ENCODE results near the gene GALNTL6. TPM values are rescaled to one million over a fixed set of nuclear protein-coding genes. Genes with fewer than 3 reads are reported as not detected.

The GALNTL6 gene
- total and polyA plus RNA-seq, 2 of the 4 experiments (the other 2 are of a cell fraction) = under 0.01 TPM; not detected in 1

DNA sequence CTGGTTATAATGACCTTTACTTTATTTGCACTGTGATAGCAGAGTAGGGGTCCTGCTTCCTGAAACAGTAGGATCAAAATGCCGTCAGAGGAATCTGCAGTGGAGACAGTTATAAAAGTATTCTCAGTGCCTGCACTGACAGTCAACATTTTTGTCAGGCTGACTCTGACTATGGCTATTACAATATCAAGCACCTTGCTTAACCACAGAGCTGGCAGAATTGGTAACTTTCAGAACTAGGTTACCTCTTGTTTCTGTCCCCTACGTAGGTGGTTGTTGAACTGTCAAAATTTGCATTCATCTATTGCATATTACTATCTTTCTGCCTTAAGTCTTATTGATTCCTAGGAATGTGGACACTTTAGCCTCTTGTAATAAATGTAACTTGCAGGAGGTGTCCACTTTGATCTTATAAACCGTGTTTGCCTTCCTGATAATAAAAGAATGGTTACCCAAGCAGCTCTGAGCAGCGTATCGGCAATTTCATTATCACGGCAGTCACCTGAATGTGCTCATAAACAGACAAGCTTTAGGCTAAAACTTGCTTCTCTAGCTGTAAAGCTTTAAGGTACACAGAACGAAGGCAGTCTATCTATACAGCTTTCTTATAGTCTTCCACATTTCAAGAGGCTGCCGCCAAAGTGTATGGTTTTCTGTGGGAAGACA, 1002.4 kb downstream of the GALNTL6 start:
- Histone ChIP-seq H3K79me1 (ENCODE audit: low read depth in 1 of 2, low read length in 2 of 2) (no peaks in the 10 kb centered on the region), H3K18ac (ENCODE audit: low read depth, low read length) (no peak overlapping the region), H3K23ac (ENCODE audit: low read depth, low read length) (no peak overlapping the region), H2BK120ac (ENCODE audit: low read depth, low read length) (no peak overlapping the region), H4K5ac (ENCODE audit: low read depth, low read length) (no peak overlapping the region), H2AK9ac (replicated peaks; ENCODE audit: low read depth, low read length, poor library complexity) (no peak overlapping the region), H3K36me3 (ENCODE audit: control insufficient read depth, insufficient read depth, low read length) (no peaks in the 10 kb centered on the region), H3K14ac (replicated peaks; ENCODE audit: low read depth, low read length) (no peak overlapping the region), H4K8ac (ENCODE audit: low read depth in 2 of 2, low read length in 2 of 2) (no peak overlapping the region), H2BK20ac (ENCODE audit: low read depth, low read length) (no peak overlapping the region), H4K20me1 (ENCODE audit: insufficient read depth, low read length) (no peaks in the 10 kb centered on the region), H2BK15ac (ENCODE audit: low read depth, low read length) (no peak overlapping the region), H3K56ac (ENCODE audit: extremely low read depth, insufficient read depth, low read length) (no peak overlapping the region), H3K27me3 (ENCODE audit: control insufficient read depth, insufficient read depth, low read length) (no peaks in the 10 kb centered on the region), H3K4me2 (ENCODE audit: low read depth, low read length) (no peak overlapping the region), H2AFZ (replicated peaks; ENCODE audit: low read length, poor library complexity) (no peak overlapping the region), H2AK5ac (ENCODE audit: low read depth, low read length) (no peak overlapping the region), H3K4me1 (ENCODE audit: control insufficient read depth, insufficient read depth, low read length) (0 out of 2 replicates have a peak, but pooled peaks cover 3% of the 10 kb centered on the region), H2BK5ac (ENCODE audit: low read depth, low read length, poor library complexity, severe bottlenecking) (no peak overlapping the region), H3K9me1 (ENCODE audit: insufficient read depth, low read length) (no peaks in the 10 kb centered on the region), H3K4ac (ENCODE audit: low read depth, low read length) (no peak overlapping the region), H4K91ac (ENCODE audit: insufficient read depth, low read depth, low read length) (no peak overlapping the region), H3K9ac (ENCODE audit: low read depth, low read length) (no peak overlapping the region), H3K27ac (ENCODE audit: insufficient read depth, low read length) (no peak overlapping the region), H3K9me3 (ENCODE audit: control insufficient read depth, insufficient read depth, low read length) (no peaks in the 10 kb centered on the region), H3K4me3 (ENCODE audit: insufficient read depth, low read depth, low read length) (no peak overlapping the region)
- BruUV-seq (replicated peaks) = no TSS peak
- TF ChIP-seq POLR2A (IDR thresholded peaks at IDR 0.05; ENCODE audit: low read depth, low read length) (no peak), RCOR1 (IDR thresholded peaks at IDR 0.05; ENCODE audit: insufficient replicate concordance, low read length) (no peak), RFX5 (IDR thresholded peaks at IDR 0.05; ENCODE audit: low read depth, low read length) (no peak)
- TF ChIP-seq, protein P1, sequence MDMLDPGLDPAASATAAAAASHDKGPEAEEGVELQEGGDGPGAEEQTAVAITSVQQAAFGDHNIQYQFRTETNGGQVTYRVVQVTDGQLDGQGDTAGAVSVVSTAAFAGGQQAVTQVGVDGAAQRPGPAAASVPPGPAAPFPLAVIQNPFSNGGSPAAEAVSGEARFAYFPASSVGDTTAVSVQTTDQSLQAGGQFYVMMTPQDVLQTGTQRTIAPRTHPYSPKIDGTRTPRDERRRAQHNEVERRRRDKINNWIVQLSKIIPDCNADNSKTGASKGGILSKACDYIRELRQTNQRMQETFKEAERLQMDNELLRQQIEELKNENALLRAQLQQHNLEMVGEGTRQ (IDR thresholded peaks at IDR 0.05; ENCODE audit: low read depth, low read length) = no peak
- 60% methylated on average over 1 of the region's 8 CpGs; no CpG with 5 or more reads in 1 of the 2 experiments for WGBS, 2 experiments (ENCODE audit: extremely low coverage in 2 of 2, insufficient read length in 1 of 2)
- in situ Hi-C loops (cut with MboI; ENCODE audit: low sequenced_read_pairs) (no loop called here), dilution Hi-C loops (cut with HindIII; ENCODE audit: low sequenced_read_pairs, unreplicated experiment) (no loop called here), intact Hi-C loops (cut with micrococcal nuclease) (no loop called here)
- DNase-seq = no peak
- ATAC-seq (ENCODE audit: low read depth) = no peak
- POLR2A ChIA-PET (ENCODE audit: unreplicated experiment) = no interaction called here
- CTCF ChIA-PET = interaction anchor here (0.6 kb wide), 1 partner anchor 18 kb away, joined by 3 read pairs; no protein-coding TSS in a partner anchor
